Measurements from ENCODE around the gene NOTCH2. TPM values are rescaled to one million over a fixed set of nuclear protein-coding genes. Genes with fewer than 3 reads are reported as not detected.

The NOTCH2 gene
- total and polyA plus RNA-seq, 7 donors = 2.8 to 88.9 (median 45.9) TPM

DNA sequence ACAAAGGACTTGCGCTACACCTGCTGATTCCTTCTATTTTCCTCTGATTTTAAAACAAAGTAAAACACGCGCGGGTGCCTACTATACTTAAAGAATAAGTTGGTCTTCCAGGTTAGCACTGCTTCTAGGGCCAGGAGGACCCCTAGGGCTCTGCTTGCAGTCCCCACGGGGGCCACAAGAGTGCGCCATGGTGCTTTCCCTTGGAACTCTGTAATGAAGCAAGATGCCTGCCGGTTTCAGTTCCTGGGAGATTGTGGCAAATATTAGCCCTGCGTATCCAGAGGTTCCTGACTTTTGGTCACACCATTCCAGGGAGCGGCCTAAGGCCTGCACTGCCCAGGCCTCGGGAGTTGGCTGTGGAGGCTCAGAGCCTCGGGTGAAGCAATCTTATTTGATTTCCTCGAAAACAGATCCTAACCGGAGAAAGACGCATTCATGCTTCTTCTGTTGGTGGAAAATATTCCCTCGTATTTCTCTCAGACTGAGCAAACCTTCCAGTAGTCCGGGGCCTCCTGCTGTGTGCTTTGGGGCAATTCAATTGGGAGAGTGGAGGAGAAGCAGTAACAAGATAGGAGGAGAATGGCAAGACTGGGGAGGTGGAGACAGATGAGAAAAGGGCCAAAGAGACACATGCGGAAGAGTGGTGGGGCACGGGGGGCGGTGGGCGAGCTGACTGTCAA, 198.4 kb downstream of the NOTCH2 start:
- no peaks in the 10 kb centered on the region for H3K36me3 ChIP-seq
- intact Hi-C loops (cut with DNase I) = no loop called here
- DNase-seq = peak; percentile 85
- no peaks in the 10 kb centered on the region for H3K9me3 ChIP-seq
- H3K27me3 ChIP-seq = no peaks in the 10 kb centered on the region
- H3K27ac ChIP-seq = peak overlapping the region in 1 of 4 donors; percentile 18
- 58 to 62% methylated on average over 20 of the region's 20 CpGs for WGBS, 2 donors
- H3K4me3 ChIP-seq = peak overlapping the region in 1 of 4 donors; percentile 5
- peaks cover 0 to 41% (median 27%) of the 10 kb centered on the region in 4 donors for H3K4me1 ChIP-seq
- no peak for TF ChIP-seq POLR2AphosphoS5 (IDR thresholded peaks at IDR 0.05)
- TF ChIP-seq, protein P1, sequence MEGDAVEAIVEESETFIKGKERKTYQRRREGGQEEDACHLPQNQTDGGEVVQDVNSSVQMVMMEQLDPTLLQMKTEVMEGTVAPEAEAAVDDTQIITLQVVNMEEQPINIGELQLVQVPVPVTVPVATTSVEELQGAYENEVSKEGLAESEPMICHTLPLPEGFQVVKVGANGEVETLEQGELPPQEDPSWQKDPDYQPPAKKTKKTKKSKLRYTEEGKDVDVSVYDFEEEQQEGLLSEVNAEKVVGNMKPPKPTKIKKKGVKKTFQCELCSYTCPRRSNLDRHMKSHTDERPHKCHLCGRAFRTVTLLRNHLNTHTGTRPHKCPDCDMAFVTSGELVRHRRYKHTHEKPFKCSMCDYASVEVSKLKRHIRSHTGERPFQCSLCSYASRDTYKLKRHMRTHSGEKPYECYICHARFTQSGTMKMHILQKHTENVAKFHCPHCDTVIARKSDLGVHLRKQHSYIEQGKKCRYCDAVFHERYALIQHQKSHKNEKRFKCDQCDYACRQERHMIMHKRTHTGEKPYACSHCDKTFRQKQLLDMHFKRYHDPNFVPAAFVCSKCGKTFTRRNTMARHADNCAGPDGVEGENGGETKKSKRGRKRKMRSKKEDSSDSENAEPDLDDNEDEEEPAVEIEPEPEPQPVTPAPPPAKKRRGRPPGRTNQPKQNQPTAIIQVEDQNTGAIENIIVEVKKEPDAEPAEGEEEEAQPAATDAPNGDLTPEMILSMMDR (IDR thresholded peaks at IDR 0.05) = peak; percentile 29 to 94 (median 83)

DNA sequence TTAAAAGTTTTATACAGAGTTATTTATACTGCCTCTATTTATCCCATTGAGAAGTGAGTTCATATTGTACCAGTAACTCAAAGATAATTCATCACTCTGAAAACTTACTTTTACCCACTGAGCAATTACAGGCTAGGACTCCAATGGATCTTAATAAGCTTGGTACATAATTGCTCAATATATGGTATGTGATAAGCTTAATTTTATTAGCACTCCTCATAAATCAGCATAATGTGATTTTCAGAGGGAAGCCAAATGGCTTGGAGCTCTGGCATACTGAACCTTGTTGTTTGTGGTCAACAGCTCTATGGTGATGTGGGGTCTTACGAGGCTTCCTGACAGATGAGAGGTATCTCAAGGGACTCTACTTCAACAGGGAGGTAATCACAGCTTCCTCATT, 199.5 kb downstream of the NOTCH2 start:
- H3K9me3 ChIP-seq = no peaks in the 10 kb centered on the region
- H3K27me3 ChIP-seq = no peaks in the 10 kb centered on the region
- intact Hi-C loops (cut with DNase I) = no loop called here
- DNase-seq = no peak
- H3K4me1 ChIP-seq = peaks cover 0 to 41% (median 27%) of the 10 kb centered on the region in 4 donors
- no peak overlapping the region for H3K4me3 ChIP-seq
- 65 to 86% methylated on average over 1 of the region's 1 CpG for WGBS, 2 donors
- no peaks in the 10 kb centered on the region for H3K36me3 ChIP-seq
- TF ChIP-seq, protein P1 (IDR thresholded peaks at IDR 0.05) = no peak
- TF ChIP-seq EP300 (IDR thresholded peaks at IDR 0.05) (no peak), POLR2AphosphoS5 (IDR thresholded peaks at IDR 0.05) (no peak), POLR2A (IDR thresholded peaks at IDR 0.05) (no peak)
- H3K27ac ChIP-seq = no peak overlapping the region

DNA sequence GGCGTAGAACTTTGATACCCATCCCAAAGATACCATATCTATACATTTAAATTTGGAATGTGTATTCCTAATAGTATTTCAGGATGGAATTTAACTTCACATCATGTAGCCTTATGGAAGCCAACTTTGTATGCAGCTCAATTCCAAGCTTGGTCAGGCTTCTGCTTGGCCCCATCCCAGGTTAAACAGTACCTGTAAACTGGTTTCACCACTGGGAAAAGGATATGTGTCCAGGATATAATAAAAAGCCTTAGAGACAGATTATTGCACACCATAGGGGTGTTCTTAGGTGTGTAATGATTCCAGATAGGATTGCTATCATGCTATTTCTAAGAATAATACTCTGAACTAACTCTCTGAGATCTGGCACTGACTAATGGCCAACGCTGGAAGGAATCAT, 201.3 kb downstream of the NOTCH2 start:
- intact Hi-C loops (cut with DNase I) = no loop called here
- DNase-seq = no peak
- H3K36me3 ChIP-seq = no peaks in the 10 kb centered on the region
- H3K4me1 ChIP-seq = peaks cover 0 to 26% (median 15%) of the 10 kb centered on the region in 4 donors
- no peak overlapping the region for H3K27ac ChIP-seq
- TF ChIP-seq POLR2AphosphoS5 (IDR thresholded peaks at IDR 0.05) = no peak
- no peak for TF ChIP-seq POLR2A (IDR thresholded peaks at IDR 0.05)
- TF ChIP-seq EP300 (IDR thresholded peaks at IDR 0.05) = no peak
- TF ChIP-seq, protein P1 (IDR thresholded peaks at IDR 0.05) = no peak
- H3K9me3 ChIP-seq = no peaks in the 10 kb centered on the region
- 56 to 83% methylated on average over 2 of the region's 2 CpGs for WGBS, 2 donors
- no peak overlapping the region for H3K4me3 ChIP-seq
- H3K27me3 ChIP-seq = no peaks in the 10 kb centered on the region

DNA sequence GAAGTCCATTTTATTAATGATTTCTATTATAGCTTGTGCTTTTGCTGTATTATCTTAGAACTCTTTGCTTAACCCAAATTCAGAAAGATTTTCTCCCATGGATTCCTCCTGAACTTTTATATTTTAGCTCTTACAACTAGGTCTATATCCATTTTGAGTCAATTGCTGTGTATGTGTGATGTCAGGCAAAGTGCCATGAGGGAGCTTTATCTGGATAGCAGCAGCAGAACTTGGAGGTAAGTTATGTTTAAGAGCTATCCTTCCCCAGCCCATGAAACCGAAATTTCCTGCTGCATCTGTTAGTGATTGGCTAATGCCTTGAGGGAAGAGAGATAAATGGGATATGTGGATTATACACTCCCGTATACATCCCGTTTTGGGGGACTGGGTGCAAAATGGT, 203.0 kb downstream of the NOTCH2 start:
- WGBS, 2 donors = 84 to 87% methylated on average over 3 of the region's 3 CpGs
- Histone ChIP-seq H3K4me3 (no peak overlapping the region), H3K27me3 (no peaks in the 10 kb centered on the region), H3K9me3 (no peaks in the 10 kb centered on the region), H3K36me3 (no peaks in the 10 kb centered on the region), H3K27ac (no peak overlapping the region), H3K4me1 (peaks cover 0 to 22% (median 10%) of the 10 kb centered on the region in 4 donors)
- no peak for DNase-seq
- TF ChIP-seq POLR2A (IDR thresholded peaks at IDR 0.05) (no peak), EP300 (IDR thresholded peaks at IDR 0.05) (no peak), POLR2AphosphoS5 (IDR thresholded peaks at IDR 0.05) (no peak)
- TF ChIP-seq, protein P1 (IDR thresholded peaks at IDR 0.05) = no peak
- intact Hi-C loops (cut with DNase I) = no loop called here

DNA sequence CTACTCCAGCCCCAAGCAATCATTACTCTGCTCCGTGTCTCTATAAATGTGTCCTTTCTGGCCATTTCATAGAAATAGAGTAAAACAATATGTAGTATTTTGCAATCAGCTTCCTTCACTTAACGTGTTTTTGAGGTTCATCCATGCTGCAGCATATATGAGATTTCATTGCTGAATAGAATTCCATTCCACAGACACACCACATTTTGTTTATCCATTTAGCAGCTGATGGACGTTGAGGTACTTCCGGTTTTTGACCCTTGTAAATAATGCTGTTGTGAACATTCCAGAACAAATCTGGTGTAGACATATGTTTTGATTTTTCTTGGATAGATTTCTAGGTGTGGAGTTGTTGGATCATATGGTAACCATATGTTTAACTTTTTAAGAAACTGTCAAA, 203.8 kb downstream of the NOTCH2 start:
- DNase-seq = no peak
- 66 to 68% methylated on average over 4 of the region's 4 CpGs for WGBS, 2 donors
- Histone ChIP-seq H3K27ac (no peak overlapping the region), H3K27me3 (no peaks in the 10 kb centered on the region), H3K4me1 (peaks cover 0 to 23% (median 13%) of the 10 kb centered on the region in 4 donors), H3K9me3 (no peaks in the 10 kb centered on the region), H3K4me3 (no peak overlapping the region), H3K36me3 (no peaks in the 10 kb centered on the region)
- intact Hi-C loops (cut with DNase I) = no loop called here
- TF ChIP-seq EP300 (IDR thresholded peaks at IDR 0.05) = no peak
- TF ChIP-seq, protein P1 (IDR thresholded peaks at IDR 0.05) = no peak
- TF ChIP-seq POLR2A (IDR thresholded peaks at IDR 0.05) = no peak
